Raji (cell line): ENCODE data around the gene ARHGAP40.

Source experiments
- POLR2A ChIP-seq: IDR thresholded peaks from 2 replicates; pipeline ENCODE4 v1.6.1; 2011; ENCODE audit warnings: low read depth, low read length, control low read depth; ENCODE audit not compliant: insufficient read depth

ARHGAP40 gene

DNA sequence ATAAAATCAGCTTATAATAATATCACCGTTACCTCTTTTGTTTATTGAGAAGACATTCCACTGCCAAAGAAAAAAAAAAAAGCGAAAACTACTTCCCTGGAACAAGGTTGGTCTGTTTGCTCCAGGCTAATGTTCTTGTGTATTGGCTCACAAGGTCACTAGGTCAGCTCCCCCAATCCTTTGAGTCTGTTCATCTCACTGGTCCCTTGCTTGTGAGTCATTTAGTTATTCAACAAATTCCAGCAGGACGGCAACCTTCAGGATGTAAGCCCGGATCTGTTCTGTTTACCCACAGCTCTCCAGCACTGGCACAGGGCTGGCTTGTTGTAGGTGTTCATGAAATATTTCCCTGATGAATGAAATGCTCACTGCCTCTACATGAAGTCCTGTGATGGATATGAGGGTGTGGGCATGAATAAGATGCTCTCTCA, 3.3 kb downstream of the ARHGAP40 start:
- no peak for TF ChIP-seq POLR2A

GRCh38 chr20:38607351-38607750, 5.7 kb downstream of the ARHGAP40 start:
- TF ChIP-seq POLR2A = no peak

- TF ChIP-seq POLR2A = no peak
Observed at GRCh38 chr20:38608188-38608587, 6.6 kb downstream of the ARHGAP40 start.

DNA sequence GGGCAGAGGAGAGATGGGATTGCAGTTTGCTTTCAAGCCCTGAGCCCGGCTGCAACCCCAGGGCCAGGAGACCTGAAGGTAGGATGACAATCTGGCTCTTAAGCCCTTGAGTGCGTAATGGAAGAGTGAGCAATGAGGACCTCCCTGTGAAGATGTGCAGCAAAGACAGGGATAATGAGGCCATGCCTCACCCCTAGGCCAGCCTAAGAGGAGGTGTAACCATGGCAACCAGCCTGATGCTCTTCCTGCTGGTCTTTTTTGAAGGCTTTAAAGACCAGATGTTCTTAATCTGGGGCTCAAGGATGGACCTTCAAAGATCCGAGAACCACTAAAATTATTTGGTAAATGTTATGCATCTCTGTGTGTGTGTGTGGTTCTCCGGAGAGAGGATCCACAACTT, 8.2 kb downstream of the ARHGAP40 start:
- TF ChIP-seq POLR2A = no peak

- TF ChIP-seq POLR2A = no peak
Observed at GRCh38 chr20:38610521-38610920, 8.9 kb downstream of the ARHGAP40 start.

GRCh38 chr20:38612751-38613515, 11.3 kb downstream of the ARHGAP40 start:
- TF ChIP-seq POLR2A = no peak

DNA sequence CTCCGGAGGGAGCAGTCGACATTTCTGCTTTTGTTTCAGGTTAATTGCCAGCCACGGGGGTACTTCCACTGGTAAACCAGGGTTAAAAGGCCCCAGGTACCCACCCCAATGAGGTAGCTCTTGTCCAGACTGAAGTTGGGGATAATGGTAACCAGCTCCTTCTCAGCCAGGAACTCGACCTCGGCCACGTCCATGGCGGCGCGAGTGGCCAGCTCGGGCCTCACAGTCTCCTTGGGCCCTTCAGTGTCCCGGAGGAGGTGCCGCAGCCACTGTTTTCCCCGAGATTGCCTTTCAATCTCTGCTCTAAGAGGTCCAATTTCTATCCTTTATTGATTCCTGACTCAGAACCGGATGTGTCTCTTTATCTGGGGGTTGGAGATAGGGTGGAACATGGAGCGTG, 13.7 kb downstream of the ARHGAP40 start:
- no peak for TF ChIP-seq POLR2A

DNA sequence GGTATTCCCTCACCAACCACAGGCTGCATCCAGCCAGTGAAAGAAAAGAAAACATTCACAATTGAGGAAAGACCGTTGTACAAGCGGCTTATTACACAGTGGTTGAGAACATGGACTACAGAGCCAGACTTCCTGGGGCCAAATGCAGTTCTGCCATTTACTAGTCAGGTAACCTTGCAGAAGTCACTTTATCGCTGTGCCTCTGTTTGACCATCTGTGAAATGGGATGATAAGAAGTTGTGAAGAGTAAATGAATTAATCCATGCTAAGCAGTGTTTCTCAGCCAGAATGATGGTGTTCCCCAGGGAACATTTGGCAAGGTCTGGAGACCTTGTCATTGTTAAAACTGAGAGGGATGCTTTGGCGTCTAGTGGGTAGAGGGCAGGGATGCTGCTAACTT, 14.8 kb downstream of the ARHGAP40 start:
- TF ChIP-seq POLR2A = no peak

DNA sequence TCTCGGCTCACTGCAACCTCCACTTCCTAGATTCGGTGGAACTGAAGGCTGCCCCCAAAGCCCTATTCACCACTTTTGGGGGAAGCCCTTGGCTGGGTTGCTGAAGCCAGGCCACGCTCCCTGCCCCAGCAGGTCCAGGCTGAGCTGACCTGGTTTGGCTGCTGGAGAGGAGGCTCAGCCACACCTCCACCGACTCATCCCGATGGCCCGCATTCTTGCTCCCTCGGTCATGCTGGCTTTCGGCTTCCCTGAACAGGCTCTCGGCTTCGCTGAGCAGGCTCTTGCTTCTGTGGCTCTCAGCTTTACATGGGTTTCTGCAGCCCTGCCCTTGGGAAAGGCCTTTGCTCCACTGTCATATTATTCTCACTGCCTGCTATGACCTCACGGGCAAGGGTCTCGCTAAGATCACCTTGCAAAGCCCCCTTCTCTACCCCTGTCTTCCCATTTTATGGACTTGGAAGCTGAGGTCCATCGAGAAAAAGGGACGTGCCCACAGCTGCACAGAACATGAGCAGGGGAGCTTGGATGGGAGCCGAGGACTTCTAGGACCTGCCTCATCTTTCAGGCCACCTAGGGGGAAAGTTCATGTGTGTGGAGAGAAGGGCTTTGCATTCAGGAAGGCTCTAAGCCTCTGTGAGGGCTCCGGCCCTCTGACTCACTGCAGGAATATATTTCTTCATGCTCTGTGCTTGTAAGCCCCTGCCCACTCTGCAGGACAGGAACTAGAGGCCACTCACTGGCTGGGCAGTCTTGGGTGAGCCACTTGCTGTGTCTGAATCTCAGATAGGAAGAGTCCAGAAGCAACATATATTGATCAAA, 15.6 kb downstream of the ARHGAP40 start:
- TF ChIP-seq POLR2A = no peak

- TF ChIP-seq POLR2A = no peak
Observed at GRCh38 chr20:38617830-38618196, 16.2 kb downstream of the ARHGAP40 start.

GRCh38 chr20:38620441-38620840, 18.8 kb downstream of the ARHGAP40 start:
- no peak for TF ChIP-seq POLR2A

- no peak for TF ChIP-seq POLR2A
Observed at GRCh38 chr20:38623061-38623460, 21.5 kb downstream of the ARHGAP40 start.

DNA sequence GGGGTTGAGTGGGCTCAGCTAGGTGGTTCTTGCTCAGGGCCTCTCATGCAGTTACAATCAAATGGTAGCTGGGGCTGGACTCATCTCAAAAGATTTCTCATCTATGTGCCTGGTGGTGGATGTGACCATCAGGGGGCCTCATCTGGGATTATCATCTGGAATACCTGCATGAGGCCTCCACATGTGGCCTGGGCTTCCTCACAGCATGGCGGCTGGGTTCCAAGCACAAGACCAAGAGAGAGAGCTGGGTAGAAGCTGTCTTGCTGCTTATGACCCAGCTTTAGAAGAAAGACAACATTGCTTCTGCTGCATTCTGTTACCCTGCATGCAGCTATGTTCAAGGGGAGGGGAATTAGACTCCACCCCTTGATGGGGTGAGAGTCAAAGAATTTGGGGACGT, 22.5 kb downstream of the ARHGAP40 start:
- no peak for TF ChIP-seq POLR2A

DNA sequence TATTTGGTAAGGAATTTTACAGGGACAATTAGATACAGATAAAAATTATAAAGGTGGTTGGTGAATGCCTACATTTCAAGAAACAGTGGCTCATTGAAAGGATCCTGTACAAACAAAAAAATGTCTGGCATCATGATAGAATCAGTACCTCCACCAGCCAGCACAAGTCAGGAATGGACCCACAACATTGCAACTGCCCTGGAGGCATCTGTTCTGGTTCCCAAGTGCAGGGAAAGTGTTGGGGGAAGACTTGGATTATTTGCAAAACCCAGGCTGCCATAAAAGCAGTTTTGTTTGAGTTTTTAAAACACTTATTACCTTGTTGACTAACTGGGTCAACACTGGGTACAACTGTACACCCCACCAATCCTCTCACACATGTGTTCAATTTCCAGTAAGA, 24.3 kb downstream of the ARHGAP40 start:
- no peak for TF ChIP-seq POLR2A

DNA sequence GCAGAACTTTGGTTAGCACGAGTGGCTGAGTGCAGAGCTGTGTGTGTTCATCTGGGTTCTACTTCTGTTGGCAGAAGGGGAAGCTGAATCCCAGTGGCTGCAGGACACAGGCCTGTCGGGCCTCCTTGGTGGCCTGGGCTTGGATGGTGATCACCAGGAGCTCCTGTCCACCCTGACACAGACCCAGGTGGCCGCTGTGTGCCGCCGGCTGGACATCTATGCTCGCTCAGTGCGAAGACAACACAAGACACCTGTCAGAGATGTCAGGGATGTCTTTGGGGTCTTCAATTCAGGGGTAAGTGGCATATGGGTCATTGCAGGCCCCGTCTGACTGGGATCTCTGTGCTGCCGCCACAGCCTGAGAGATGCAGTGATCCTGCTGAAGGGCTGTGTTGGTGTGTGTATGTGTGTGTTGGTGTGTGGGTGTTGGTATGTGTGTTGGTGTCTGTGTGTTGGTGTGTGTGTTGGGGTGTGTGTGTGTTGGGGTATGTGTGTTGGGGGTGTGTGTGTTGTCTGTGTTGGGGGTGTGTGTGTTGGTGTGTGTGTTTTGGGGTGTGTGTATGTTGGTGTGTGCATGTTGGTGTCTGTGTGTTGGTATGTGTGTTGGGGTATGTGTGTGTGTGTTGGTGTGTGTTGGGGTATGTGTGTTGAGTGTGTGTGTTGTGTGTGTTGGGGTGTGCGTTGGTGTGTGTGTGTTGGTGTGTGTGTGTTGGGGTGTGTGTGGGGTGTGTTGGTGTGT, 25.5 kb downstream of the ARHGAP40 start:
- TF ChIP-seq POLR2A = no peak
